HuH-7 (cell line): ENCODE results near the gene HNRNPDL.
A peak's percentile ranks its signal among the peaks of the same experiment; 100 is the strongest.
"Not testable (repeated sequence)": the region's sequence is repeated elsewhere in the genome, so short reads cannot be mapped to it uniquely, and the experiment has no call there.

Experiments
- DNase-seq: peaks from one replicate; pipeline ENCODE4 v3.0.0; 2011; ENCODE audit warnings: low spot score

Gene HNRNPDL

DNA sequence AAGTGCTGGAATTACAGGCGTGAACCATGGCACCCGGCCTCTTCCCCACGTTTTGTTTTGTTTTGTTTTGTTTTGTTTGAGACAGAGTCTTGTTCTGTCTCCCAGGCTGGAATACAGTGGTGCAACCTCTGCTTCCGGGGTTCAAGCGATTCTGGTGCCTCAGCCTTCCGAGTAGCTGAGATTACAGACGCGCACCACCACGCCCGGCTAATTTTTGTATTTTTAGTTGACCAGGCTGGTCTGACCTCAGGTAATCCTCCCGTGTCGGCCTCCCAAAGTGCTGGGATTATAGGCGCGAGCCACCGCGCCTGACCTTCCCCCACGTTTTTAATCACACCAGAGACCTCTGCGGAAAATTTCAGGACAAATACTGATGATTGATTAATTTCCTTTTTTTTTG lies 2.3 kb upstream of the HNRNPDL start:
- no peak for DNase-seq

- no peak for DNase-seq
These were observed 1.6 kb upstream of the HNRNPDL start for GRCh38 chr4:82431831-82432230.

GRCh38 chr4:82430964-82431745 lies 893 bp upstream of the HNRNPDL start:
- DNase-seq, result peak; percentile 22

DNA sequence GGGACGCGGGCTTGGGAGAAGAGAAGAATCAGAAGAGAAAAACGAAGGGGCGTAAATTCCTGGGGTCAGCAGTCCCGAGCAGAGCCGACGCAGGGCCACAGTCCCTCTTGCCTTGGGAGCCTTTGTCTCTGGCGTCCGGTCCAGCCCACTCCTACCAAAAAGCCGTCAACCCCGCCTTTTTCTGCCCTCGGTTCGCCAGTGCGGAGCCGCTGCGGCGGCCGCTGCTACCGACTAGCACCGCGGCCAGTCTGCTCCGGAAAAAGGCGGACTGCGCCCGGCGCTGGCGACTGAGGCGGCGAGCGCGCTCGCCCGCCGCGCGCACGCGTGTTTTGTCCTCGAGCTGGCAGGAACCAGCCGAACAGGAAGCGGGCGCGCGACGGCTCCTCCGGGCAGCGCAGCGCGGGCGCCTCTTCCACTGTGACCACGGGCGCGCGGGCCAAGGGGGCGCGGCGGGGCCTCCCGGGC lies 502 bp downstream of the HNRNPDL start:
- no peak for DNase-seq

DNA sequence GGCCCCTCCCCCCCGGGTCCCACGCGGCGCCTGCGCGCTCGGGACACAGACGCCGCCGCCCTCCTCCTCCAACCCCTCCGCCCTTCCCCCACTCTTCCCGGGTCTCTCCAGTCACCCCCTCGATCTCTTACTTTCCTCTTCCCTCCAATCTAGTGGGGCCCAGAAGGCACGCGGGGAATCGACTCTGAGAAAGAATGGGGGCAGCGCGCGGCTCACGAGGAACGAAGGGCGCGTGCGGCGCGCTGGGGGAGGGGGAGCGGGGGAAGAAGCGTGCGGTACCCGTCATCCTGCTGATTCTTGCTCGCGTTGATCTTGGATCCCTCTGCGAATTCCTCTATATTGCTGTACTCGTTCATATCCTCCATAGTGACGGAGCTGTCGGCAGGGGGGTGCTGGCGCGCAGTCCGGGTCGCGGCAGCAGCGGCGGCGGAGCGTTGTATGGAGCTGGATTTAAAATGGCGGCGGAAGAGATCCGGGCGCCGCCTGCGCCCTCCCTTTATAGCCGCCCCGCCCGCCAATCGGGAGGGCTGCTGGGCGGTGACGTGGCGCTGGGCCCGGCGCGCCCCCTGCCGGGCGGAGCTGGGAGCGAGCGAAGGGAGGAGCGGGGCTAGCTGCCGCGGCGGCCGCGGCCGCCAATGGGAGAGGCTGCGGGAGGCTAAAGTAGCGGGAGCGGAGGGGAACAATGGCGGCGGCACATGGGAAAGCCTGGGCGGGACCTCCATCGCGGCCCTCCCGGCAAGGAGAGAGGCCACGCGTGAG lies 1.1 kb downstream of the HNRNPDL start:
- peak; percentile 74 for DNase-seq

DNA sequence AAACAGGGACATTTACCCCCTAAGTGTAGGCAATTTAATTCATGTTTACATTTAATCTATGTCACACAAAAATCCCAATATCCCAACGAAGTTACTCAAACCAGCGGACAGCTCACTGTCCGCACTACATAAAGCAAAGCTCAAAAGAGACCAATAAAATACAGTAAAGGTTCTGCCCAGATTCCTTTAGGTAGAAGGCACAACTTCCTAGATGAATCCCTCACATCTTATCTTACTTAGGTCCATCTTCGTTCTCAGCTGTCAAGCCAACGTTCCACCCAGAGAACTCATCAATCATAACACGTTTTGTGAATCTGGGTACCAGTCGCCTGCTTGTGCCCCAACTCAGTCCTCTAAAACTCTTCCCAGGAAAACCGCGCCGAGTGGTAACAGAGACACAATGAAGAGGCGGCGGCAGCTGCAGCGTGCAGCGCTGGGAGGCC lies 1.7 kb downstream of the HNRNPDL start:
- no peak for DNase-seq

GRCh38 chr4:82425478-82425877 lies 4.8 kb downstream of the HNRNPDL start:
- DNase-seq, result no peak

DNA sequence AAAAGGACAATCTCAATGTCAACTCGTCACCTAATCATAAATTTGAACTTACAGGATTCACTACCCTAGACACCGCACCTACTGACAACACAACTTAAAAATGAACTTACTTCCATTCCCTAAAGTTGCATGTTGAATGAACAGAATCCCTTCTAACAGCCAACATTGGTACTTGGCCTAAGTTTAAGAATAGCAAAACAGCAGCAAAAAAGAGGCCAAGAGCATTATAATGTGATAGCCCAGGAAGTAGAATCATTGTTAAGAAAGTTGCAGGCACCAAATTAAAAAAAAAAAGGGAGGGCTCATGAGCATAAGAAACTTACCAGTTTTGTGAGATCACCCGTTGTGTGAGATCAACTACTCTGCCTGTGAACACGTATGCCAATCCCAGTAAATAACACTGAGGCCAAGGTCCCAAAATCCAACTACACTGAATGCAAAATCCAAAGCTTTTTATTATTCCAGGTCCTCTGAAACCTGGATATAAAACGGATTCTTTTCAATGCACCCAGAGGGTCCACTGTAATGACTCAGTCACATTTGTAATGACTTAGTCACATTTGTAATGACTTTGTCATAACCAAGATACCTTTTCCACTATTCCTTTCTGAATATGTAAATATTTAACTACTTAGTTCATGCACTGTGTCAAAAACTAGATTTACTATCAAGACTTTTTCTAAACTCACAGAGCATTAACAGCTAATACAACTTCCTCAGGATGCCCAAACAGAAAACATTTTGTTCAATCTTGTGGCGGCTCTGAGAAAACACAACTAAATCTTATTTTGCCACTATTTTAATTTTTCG lies 6.8 kb downstream of the HNRNPDL start:
- DNase-seq, result no peak

- DNase-seq, result no peak
These were observed 7.6 kb downstream of the HNRNPDL start for GRCh38 chr4:82422616-82423015.

- DNase-seq, result no peak
These were observed 8.3 kb downstream of the HNRNPDL start for GRCh38 chr4:82421796-82422560.

GRCh38 chr4:82419451-82419850 lies 10.8 kb downstream of the HNRNPDL start:
- no peak for DNase-seq

DNA sequence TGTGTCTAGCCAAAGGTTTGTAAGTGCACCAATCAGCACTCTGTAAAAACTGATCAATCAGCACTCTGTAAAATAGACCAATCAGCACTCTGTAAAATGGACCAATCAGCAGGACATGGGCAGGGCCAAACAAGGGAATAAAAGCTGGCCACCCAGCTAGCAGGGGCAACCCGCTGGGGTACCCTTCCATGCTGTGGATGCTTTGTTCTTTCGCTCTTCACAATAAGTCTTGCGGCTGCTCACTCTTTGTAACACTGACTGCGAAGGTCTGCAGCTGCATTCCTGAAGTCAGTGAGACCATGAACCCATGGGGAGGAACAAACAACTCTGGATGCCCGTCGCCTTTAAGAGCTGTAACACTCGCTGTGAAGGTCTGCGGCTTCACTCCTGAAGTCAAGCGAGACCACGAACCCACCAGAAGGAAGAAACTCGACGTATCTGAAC lies 14.3 kb downstream of the HNRNPDL start:
- no peak for DNase-seq

DNA sequence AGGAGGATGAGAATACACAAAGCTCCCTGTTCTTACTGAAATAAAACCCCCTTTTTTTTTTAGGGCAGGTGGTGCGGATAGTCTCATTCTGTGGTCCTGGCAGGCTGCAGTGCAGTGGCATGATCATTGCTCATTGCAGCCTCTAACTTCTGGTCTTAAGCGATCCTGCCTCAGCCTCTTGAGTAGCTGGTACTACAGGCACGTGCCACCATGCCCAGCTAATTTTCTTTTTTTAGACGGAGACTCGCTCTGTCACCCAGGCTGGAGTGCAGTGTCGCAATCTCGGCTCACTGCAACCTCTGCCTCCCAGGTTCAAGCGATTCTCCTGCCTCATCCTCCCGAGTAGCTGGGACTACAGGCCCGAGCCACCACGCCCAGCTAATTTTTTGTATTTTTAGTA lies 15.2 kb downstream of the HNRNPDL start:
- not testable (repeated sequence) for DNase-seq

GRCh38 chr4:82403725-82404124 lies 26.5 kb downstream of the HNRNPDL start:
- DNase-seq, result no peak

DNA sequence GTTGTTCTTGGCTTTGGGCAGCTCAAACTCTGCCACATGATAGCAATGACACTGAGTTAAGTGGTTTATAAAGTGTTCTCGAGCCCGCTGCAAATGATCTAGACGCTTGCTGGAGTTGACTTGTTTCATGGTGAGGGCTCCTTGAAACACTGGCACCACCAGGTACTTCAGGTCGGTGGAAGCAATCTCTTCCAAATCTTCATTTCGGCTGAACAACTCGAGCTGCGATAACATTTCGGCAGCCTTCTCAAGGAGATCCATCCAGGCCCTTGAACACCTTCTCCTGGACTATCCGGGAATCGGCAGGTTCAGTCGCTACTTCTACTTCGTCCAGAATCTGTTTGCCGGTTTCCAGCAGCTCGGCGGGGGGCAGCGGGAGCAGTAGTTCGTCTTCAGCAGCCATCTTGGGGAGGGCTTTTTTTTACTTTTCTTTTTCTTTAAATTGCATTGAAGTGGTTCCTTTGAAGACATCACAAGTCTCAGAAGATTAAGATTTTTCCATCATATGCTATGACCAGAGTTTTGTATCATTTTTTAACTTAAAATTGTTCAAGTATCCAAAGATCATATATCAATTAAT lies 28.0 kb downstream of the HNRNPDL start:
- DNase-seq, result no peak

DNA sequence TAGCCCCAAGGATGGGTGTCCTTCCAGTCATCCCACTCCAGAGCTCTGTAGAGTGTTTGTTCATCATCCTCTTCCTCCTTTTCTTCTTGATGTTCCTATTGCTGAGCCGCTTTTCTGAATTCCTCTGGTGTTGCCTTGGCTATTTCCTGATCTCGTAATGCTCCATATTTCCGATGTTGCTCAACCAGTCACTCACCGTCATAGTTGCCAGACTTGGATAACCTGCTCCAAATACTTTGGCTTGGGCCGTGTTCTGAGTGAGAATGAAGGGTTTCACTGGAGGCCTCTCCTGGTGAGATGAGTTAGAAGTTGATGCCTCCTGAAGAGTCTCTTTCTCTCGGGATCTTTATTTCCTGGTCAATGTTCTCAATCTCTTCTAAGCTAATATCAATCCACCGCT lies 28.7 kb downstream of the HNRNPDL start:
- DNase-seq, result no peak

GRCh38 chr4:82398263-82398662 lies 32.0 kb downstream of the HNRNPDL start:
- DNase-seq, result no peak

DNA sequence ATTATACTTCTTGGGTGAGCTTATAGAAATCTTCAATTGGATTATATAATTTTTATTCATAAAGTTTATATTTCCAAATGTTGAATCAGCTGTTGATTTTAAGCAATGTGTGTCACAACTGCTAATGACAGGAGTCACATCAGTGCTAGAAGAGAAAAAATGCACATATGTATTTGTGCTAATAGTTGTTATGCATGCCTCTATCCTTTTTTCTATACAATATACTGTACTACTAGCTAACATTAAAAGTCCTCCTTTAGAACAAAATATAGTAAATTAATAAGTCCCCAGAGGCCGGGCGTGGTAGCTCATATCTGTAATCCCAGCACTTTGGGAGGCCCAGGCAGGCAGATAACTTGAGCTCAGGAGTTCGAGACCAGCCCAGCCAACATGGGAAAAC lies 32.7 kb downstream of the HNRNPDL start:
- DNase-seq, result no peak

DNA sequence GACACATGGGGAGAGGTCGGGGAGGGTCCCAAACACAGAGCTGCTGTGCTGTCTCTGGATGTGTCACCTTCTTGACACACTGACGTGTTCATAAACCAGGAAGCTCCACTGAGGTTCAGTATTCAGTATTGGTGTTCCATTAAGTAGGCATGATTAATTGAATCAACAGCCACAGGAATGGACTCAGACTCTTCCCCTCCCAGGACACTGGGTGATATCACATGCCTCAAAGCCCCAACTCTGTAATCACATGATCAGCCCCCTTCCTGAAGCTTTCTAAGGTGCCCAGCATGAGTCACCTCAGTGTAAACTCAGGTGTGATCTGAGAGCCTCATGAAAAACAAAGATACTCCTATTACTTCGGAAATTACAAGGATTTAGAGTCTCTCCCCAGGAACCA lies 35.4 kb downstream of the HNRNPDL start:
- no peak for DNase-seq

- DNase-seq, result not testable (repeated sequence)
These were observed 40.2 kb downstream of the HNRNPDL start for GRCh38 chr4:82390061-82390460.

- no peak for DNase-seq
These were observed 41.9 kb downstream of the HNRNPDL start for GRCh38 chr4:82388405-82388804.
